ENCODE results near the gene THSD7B.

DNA sequence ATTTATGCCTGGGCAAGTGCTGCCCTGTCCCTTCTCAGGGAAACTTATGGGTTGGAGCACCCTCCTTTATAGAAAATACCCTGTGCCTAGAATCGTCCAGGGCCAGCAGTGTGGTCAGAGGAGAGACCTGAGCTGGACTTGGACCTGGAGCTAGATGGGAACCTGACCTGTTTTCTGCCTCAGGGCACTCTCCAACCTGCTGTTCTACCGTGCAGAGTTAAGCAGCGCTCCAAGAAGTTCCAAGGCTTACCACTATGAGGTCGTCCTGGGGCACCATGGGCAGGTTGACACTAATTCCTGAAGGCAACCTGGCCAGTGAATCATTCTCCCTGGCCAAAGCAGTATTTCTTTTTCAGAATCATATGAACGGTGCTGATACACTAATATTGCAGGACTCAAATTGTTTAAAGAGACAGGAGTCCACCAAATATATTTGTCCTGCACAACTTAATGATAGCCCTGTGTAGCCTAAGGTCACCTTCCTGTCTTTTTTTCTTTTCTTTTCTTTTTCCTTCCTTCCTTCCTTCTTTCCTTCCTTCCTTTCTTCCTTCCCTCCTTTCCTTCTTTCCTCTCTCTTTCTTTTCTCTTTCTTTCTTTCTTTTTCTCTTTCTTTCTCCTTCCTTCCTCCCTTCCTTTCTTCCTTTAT lies 743.5 kb downstream of the THSD7B start:
- TF ChIP-seq POLR2A (IDR thresholded peaks at IDR 0.05) (no peak), POLR2AphosphoS5 (IDR thresholded peaks at IDR 0.05) (no peak), EP300 (IDR thresholded peaks at IDR 0.05) (no peak)
- TF ChIP-seq, protein P1, sequence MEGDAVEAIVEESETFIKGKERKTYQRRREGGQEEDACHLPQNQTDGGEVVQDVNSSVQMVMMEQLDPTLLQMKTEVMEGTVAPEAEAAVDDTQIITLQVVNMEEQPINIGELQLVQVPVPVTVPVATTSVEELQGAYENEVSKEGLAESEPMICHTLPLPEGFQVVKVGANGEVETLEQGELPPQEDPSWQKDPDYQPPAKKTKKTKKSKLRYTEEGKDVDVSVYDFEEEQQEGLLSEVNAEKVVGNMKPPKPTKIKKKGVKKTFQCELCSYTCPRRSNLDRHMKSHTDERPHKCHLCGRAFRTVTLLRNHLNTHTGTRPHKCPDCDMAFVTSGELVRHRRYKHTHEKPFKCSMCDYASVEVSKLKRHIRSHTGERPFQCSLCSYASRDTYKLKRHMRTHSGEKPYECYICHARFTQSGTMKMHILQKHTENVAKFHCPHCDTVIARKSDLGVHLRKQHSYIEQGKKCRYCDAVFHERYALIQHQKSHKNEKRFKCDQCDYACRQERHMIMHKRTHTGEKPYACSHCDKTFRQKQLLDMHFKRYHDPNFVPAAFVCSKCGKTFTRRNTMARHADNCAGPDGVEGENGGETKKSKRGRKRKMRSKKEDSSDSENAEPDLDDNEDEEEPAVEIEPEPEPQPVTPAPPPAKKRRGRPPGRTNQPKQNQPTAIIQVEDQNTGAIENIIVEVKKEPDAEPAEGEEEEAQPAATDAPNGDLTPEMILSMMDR (IDR thresholded peaks at IDR 0.05) = no peak

Measured in upper lobe of left lung (tissue), 4 donors.